OCI-LY3 (cell line): ENCODE data around the gene ACADM.

Source experiments
- EZH2phosphoT487 ChIP-seq: fragments of 200-600 bp; shearing (Covaris generic); IDR thresholded peaks from 2 replicates; pipeline ENCODE4 v1.6.1; 2018; ENCODE audit warnings: antibody characterized with exemption, mixed run types, low read depth
- TF ChIP-seq, protein P1 (sequence below): fragments of 200-600, 300-600 bp; sonication (generic); IDR thresholded peaks from 2 replicates; pipeline ENCODE4 v1.5.1; 2014; ENCODE audit warnings: antibody characterized with exemption, low read length, low read depth

DNA sequence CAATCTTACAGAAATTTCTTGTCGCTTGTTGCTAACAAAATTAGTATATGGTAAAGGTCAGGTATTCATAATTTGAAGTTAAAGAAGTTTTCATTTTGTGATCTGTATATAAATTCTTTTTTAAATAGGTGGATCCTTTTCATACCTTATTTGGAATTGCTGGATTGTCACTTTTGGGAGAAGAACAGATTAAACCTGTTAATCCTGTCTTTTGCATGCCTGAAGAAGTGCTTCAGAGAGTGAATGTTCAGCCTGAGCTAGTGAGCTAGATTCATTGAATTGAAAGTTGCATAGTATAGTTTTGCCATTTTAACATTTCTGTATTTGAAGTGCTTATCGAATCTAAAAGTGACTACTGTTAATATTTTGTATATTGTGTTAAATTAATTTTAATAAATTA is 69.9 kb downstream of the ACADM start:
- TF ChIP-seq, protein P1, sequence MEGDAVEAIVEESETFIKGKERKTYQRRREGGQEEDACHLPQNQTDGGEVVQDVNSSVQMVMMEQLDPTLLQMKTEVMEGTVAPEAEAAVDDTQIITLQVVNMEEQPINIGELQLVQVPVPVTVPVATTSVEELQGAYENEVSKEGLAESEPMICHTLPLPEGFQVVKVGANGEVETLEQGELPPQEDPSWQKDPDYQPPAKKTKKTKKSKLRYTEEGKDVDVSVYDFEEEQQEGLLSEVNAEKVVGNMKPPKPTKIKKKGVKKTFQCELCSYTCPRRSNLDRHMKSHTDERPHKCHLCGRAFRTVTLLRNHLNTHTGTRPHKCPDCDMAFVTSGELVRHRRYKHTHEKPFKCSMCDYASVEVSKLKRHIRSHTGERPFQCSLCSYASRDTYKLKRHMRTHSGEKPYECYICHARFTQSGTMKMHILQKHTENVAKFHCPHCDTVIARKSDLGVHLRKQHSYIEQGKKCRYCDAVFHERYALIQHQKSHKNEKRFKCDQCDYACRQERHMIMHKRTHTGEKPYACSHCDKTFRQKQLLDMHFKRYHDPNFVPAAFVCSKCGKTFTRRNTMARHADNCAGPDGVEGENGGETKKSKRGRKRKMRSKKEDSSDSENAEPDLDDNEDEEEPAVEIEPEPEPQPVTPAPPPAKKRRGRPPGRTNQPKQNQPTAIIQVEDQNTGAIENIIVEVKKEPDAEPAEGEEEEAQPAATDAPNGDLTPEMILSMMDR = no peak
- no peak for TF ChIP-seq EZH2phosphoT487
